Amniotic stem cell (primary cell): Measurements from ENCODE around the gene TEX14.
A peak's percentile ranks its signal among the peaks of the same experiment; 100 is the strongest.
"Not testable (repeated sequence)": the region's sequence is repeated elsewhere in the genome, so short reads cannot be mapped to it uniquely, and the experiment has no call there.

ENCODE experiments used
- DNase-seq: peaks from one replicate; lab custom pipeline; 2025; lab: John Stamatoyannopoulos, UW

Gene TEX14

GRCh38 chr17:58691701-58692238 is at the start of gene TEX14:
Gene TEX14, minus strand, starts transcription at chr17:58692045. Its CDS starts 40,044 bp downstream, at chr17:58652001.
- no peak for DNase-seq

- DNase-seq: no peak
Measured at GRCh38 chr17:58741121-58741625, 49.3 kb upstream of the TEX14 start.

GRCh38 chr17:58734811-58735210 is 43.0 kb upstream of the TEX14 start:
- DNase-seq: no peak

GRCh38 chr17:58734040-58734439 is 42.2 kb upstream of the TEX14 start:
- DNase-seq: no peak

GRCh38 chr17:58730937-58731336 is 39.1 kb upstream of the TEX14 start:
- no peak for DNase-seq

GRCh38 chr17:58728798-58729197 is 37.0 kb upstream of the TEX14 start:
- no peak for DNase-seq

- DNase-seq: no peak
Measured at GRCh38 chr17:58722696-58723095, 30.9 kb upstream of the TEX14 start.

GRCh38 chr17:58722274-58722673 is 30.4 kb upstream of the TEX14 start:
- no peak for DNase-seq

GRCh38 chr17:58710948-58711552 is 19.2 kb upstream of the TEX14 start:
- DNase-seq: peak; percentile 39

GRCh38 chr17:58706351-58707140 is 14.7 kb upstream of the TEX14 start:
- DNase-seq: no peak

GRCh38 chr17:58703916-58704286 is 12.1 kb upstream of the TEX14 start:
- DNase-seq: no peak

GRCh38 chr17:58703137-58703915 is 11.5 kb upstream of the TEX14 start:
- DNase-seq: no peak

GRCh38 chr17:58702708-58703107 is 10.9 kb upstream of the TEX14 start:
- no peak for DNase-seq

GRCh38 chr17:58702045-58702476 is 10.2 kb upstream of the TEX14 start:
- no peak for DNase-seq

- DNase-seq: no peak
Measured at GRCh38 chr17:58699771-58700170, 7.9 kb upstream of the TEX14 start.

GRCh38 chr17:58694826-58695225 is 3.0 kb upstream of the TEX14 start:
- DNase-seq: no peak

GRCh38 chr17:58694302-58694701 is 2.5 kb upstream of the TEX14 start:
- DNase-seq: no peak

- no peak for DNase-seq
Measured at GRCh38 chr17:58693751-58694150, 1.9 kb upstream of the TEX14 start.

GRCh38 chr17:58693208-58693607 is 1.4 kb upstream of the TEX14 start:
- no peak for DNase-seq

GRCh38 chr17:58692239-58693055 is 602 bp upstream of the TEX14 start, which contains the start of gene RAD51C:
Gene RAD51C, plus strand, starts transcription at chr17:58692602. Its CDS starts 42 bp downstream, at chr17:58692644.
- no peak for DNase-seq

- not testable (repeated sequence) for DNase-seq
Measured at GRCh38 chr17:58690033-58690432, 1.8 kb downstream of the TEX14 start.
